Epithelial cell of proximal tubule (primary cell): ENCODE results near the gene SBK3. TPM values are rescaled to one million over a fixed set of nuclear protein-coding genes. Genes with fewer than 3 reads are reported as not detected.
"Not testable (repeated sequence)": the region's sequence is repeated elsewhere in the genome, so short reads cannot be mapped to it uniquely, and the experiment has no call there.

Source experiments
- DNase-seq: peaks from one replicate; pipeline ENCODE4 v3.0.0-alpha.2; 2011; ENCODE audit warnings: low read depth
- H3K4me3 ChIP-seq: 2 replicates; pipeline ENCODE4 v1.5.1; 2011; ENCODE audit warnings: low read depth, mild to moderate bottlenecking, low read length
- CTCF ChIP-seq: conservative IDR thresholded peaks from 2 replicates; pipeline ENCODE4 v1.5.1; 2012; ENCODE audit warnings: low read depth, mild to moderate bottlenecking, low read length
- total RNA-seq: library from RNA; depleted of rRNA; stranded (reverse); fragments of >200 nt; gene quantifications from 2 replicates; pipeline ENCODE4 v1.2.3, GENCODE V29; 2015

SBK3 gene
- total RNA-seq, 1 donor from 2014 or later: 0.23 TPM

GRCh38 chr19:55588738-55589137 lies 43.4 kb upstream of the SBK3 start:
- TF ChIP-seq CTCF: no peak
- H3K4me3 ChIP-seq: no peak overlapping the region
- no peak for DNase-seq

- no peak for TF ChIP-seq CTCF
- DNase-seq: peak; percentile 68
- H3K4me3 ChIP-seq: peak overlapping the region; percentile 54
These were observed 41.8 kb upstream of the SBK3 start for GRCh38 chr19:55586976-55587668.

GRCh38 chr19:55585658-55586339 lies 40.5 kb upstream of the SBK3 start:
- no peak for DNase-seq

DNA sequence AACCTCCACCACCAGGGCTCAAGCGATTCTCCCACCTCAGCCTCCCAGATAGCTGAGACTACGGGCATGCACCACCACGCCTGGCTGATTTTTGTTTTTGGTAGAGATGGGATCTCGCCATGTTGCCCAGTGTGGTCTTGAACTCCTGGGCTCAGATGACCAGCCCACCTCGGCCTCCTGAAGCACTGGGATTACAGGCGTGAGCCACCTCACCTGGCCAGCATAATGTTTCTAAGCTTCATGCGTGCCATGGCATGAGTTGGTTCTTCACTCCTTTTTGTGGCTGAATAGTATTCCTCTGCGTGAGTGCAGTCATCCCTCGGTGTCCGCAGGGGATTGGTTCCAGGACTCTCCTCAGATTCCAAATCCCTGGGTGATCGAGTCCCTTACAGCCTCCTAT lies 39.5 kb upstream of the SBK3 start:
- DNase-seq: no peak
- TF ChIP-seq CTCF: no peak
- H3K4me3 ChIP-seq: no peak overlapping the region

More at GRCh38 chr19:55585658-55586339, 40.5 kb upstream of the SBK3 start:
- no peak for TF ChIP-seq CTCF
- peak overlapping the region; percentile 48 for H3K4me3 ChIP-seq

DNA sequence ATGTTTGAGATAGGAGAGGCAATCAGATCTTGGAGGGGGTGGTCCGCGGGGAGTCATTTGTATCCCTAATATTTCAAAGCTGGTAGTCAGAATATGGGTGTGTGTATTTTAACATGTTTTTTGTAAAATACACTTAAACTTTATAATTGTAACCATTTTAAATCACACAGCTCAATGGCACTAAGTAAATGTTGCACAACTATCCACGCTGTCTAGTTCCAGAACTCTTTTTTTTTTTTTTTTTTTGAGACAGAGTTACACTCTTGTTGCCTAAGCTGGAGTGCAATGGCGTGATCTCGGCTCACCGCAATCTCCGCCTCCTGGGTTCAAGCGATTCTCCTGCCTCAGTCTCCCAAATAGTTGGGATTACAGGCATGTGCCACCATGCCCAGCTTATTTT lies 38.6 kb upstream of the SBK3 start:
- not testable (repeated sequence) for DNase-seq, H3K4me3 ChIP-seq

DNA sequence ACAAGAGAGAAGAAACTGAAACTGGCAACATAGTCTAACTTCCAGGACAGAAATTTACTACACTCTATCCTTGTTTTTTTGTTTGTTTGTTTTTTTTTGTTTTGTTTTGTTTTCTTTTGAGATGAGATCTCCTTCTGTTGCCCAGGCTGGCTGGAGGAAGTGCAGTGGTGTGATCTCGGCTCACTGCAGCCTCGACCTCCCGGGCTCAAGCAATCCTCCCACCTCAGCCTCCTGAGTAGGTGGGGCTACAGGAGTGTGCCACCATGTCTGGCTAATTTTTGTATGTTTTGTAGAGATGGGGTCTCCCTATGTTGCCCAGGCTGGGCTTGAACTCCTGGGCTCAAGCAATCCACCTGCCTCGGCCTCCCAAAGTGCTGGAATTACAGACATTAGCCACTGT lies 36.9 kb upstream of the SBK3 start:
- peak overlapping the region; percentile 81 for H3K4me3 ChIP-seq
- not testable (repeated sequence) for DNase-seq

DNA sequence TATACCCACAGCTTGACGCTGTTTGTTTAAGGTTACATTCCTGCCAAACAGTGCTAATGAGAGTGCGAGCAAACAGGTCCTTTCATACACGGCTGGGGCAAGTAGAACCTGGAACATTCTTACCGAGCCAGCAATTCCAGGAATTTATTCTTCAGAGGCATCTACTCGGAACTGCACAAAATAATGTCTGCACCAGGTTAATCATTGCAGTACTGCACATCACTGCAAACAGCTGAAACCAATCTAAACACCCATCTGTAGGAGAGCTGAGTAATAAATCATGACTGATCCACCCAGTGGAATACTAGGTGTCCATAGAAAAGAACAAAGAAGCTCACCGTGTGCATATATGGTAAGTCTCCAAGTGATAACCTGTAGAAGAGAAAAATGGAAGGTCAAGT lies 36.5 kb upstream of the SBK3 start:
- peak overlapping the region; percentile 81 for H3K4me3 ChIP-seq
- peak; percentile 95 for DNase-seq
- TF ChIP-seq CTCF: no peak

GRCh38 chr19:55581145-55581822 lies 35.9 kb upstream of the SBK3 start:
- peak overlapping the region; percentile 81 for H3K4me3 ChIP-seq
- DNase-seq: no peak
- TF ChIP-seq CTCF: no peak
